ENCODE results near the gene RYR1.

Gene RYR1

GRCh38 chr19:38448225-38448624 lies 14.7 kb downstream of the RYR1 start:
- Histone ChIP-seq H3K9me3 (ENCODE audit: control insufficient read depth, low read length) (no peaks in the 10 kb centered on the region), H3K36me3 (ENCODE audit: control insufficient read depth, insufficient read depth, low read length) (no peaks in the 10 kb centered on the region), H3K4me3 (ENCODE audit: extremely low read depth, insufficient read depth, low read length, poor library complexity, severe bottlenecking) (no peak overlapping the region), H3K27ac (ENCODE audit: low read depth, low read length, severe bottlenecking) (no peak overlapping the region), H3K4me1 (ENCODE audit: control insufficient read depth, insufficient read depth, low read length, poor library complexity, severe bottlenecking) (no peaks in the 10 kb centered on the region)
- 92 to 98% methylated on average over 8 to 9 of the region's 9 CpGs for WGBS, 2 experiments (ENCODE audit: insufficient coverage in 2 of 2)

- 67% methylated on average over 2 of the region's 5 CpGs; no CpG with 5 or more reads in 1 of the 2 experiments for WGBS, 2 experiments (ENCODE audit: insufficient coverage in 2 of 2)
- Histone ChIP-seq H3K4me3 (ENCODE audit: extremely low read depth, insufficient read depth, low read length, poor library complexity, severe bottlenecking) (no peak overlapping the region), H3K4me1 (ENCODE audit: control insufficient read depth, insufficient read depth, low read length, poor library complexity, severe bottlenecking) (no peaks in the 10 kb centered on the region), H3K36me3 (ENCODE audit: control insufficient read depth, insufficient read depth, low read length) (no peaks in the 10 kb centered on the region), H3K27ac (ENCODE audit: low read depth, low read length, severe bottlenecking) (no peak overlapping the region), H3K9me3 (ENCODE audit: control insufficient read depth, low read length) (no peaks in the 10 kb centered on the region)
Measured at GRCh38 chr19:38449518-38449917, 16.0 kb downstream of the RYR1 start.

DNA sequence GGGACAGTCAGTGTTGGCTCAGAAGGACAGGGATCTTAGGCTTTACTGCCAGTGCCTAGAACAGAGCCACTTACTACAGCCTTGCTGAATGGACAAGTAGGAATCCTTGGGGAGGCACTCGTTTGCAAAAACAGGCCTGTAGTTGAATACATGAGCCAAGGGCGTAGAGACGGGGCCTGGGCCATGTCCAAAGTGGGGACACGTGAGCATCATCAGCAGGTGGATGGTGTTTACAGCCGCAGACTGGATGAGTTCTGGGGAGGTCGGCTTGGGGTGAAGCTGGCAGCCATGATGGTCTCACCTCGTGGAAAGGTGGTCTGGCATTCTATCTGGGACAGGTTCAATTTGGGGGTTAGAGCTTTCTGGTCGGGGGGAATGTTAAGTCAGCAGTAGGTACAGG lies 17.5 kb downstream of the RYR1 start:
- H3K27ac ChIP-seq (ENCODE audit: low read depth, low read length, severe bottlenecking), result no peak overlapping the region
- no peaks in the 10 kb centered on the region for H3K9me3 ChIP-seq (ENCODE audit: control insufficient read depth, low read length)
- H3K4me1 ChIP-seq (ENCODE audit: control insufficient read depth, insufficient read depth, low read length, poor library complexity, severe bottlenecking), result no peaks in the 10 kb centered on the region
- H3K36me3 ChIP-seq (ENCODE audit: control insufficient read depth, insufficient read depth, low read length), result no peaks in the 10 kb centered on the region
- H3K4me3 ChIP-seq (ENCODE audit: extremely low read depth, insufficient read depth, low read length, poor library complexity, severe bottlenecking), result no peak overlapping the region
- WGBS, 2 experiments (ENCODE audit: insufficient coverage in 2 of 2), result 87 to 94% methylated on average over 6 to 8 of the region's 8 CpGs

DNA sequence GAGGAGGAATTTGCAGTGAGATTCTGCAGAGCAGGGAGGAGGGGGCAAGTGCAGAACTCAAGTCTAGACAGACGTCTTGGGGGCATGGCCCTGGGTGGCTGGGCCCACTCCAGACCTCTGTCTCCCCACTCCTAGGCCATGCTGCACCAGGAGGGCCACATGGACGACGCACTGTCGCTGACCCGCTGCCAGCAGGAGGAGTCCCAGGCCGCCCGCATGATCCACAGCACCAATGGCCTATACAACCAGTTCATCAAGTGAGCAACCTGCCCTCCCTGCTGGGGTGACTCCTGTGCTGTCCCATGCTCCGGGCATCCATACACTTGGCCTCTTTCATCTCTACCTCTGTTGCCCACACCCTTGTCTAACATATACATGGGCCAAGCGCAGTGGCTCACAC lies 18.1 kb downstream of the RYR1 start:
- H3K27ac ChIP-seq (ENCODE audit: low read depth, low read length, severe bottlenecking), result no peak overlapping the region
- H3K4me3 ChIP-seq (ENCODE audit: extremely low read depth, insufficient read depth, low read length, poor library complexity, severe bottlenecking), result no peak overlapping the region
- 95 to 96% methylated on average over 7 to 8 of the region's 9 CpGs for WGBS, 2 experiments (ENCODE audit: insufficient coverage in 2 of 2)

GRCh38 chr19:38452430-38453366 lies 19.2 kb downstream of the RYR1 start:
- H3K4me1 ChIP-seq (ENCODE audit: control insufficient read depth, insufficient read depth, low read length, poor library complexity, severe bottlenecking), result no peaks in the 10 kb centered on the region
- 88 to 91% methylated on average over 39 to 45 of the region's 45 CpGs for WGBS, 2 experiments (ENCODE audit: insufficient coverage in 2 of 2)
- no peak overlapping the region for H3K4me3 ChIP-seq (ENCODE audit: extremely low read depth, insufficient read depth, low read length, poor library complexity, severe bottlenecking)
- H3K9me3 ChIP-seq (ENCODE audit: control insufficient read depth, low read length), result no peaks in the 10 kb centered on the region
- no peaks in the 10 kb centered on the region for H3K36me3 ChIP-seq (ENCODE audit: control insufficient read depth, insufficient read depth, low read length)
- H3K27ac ChIP-seq (ENCODE audit: low read depth, low read length, severe bottlenecking), result no peak overlapping the region

More for the DNA sequence above, 18.1 kb downstream of the RYR1 start:
- Histone ChIP-seq H3K4me1 (ENCODE audit: control insufficient read depth, insufficient read depth, low read length, poor library complexity, severe bottlenecking) (no peaks in the 10 kb centered on the region), H3K36me3 (ENCODE audit: control insufficient read depth, insufficient read depth, low read length) (no peaks in the 10 kb centered on the region), H3K9me3 (ENCODE audit: control insufficient read depth, low read length) (no peaks in the 10 kb centered on the region)

DNA sequence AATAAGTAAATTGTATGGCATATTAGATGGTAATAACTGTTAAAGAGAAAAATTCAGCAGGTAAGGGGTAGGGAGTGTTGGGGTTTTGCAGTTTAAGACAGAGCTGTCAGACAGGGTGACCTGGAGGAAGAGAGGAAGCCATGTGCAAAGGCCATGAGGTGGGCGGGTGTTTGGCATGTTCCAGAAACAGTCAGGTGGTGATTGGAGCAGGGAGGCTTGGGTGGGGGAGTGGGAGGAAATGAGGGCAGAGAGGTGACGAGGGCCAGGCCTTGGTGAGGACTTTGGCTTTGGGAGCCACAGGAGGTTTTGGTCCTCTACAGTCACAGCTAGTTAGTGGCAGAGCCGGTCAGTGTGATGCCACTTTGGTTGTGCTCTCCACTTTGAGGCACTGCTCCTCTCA lies 20.1 kb downstream of the RYR1 start:
- H3K9me3 ChIP-seq (ENCODE audit: control insufficient read depth, low read length), result no peaks in the 10 kb centered on the region
- no peaks in the 10 kb centered on the region for H3K36me3 ChIP-seq (ENCODE audit: control insufficient read depth, insufficient read depth, low read length)
- H3K27ac ChIP-seq (ENCODE audit: low read depth, low read length, severe bottlenecking), result no peak overlapping the region
- 95 to 98% methylated on average over 3 of the region's 3 CpGs for WGBS, 2 experiments (ENCODE audit: insufficient coverage in 2 of 2)
- H3K4me1 ChIP-seq (ENCODE audit: control insufficient read depth, insufficient read depth, low read length, poor library complexity, severe bottlenecking), result no peaks in the 10 kb centered on the region
- H3K4me3 ChIP-seq (ENCODE audit: extremely low read depth, insufficient read depth, low read length, poor library complexity, severe bottlenecking), result no peak overlapping the region

GRCh38 chr19:38455031-38455430 lies 21.5 kb downstream of the RYR1 start:
- Histone ChIP-seq H3K4me1 (ENCODE audit: control insufficient read depth, insufficient read depth, low read length, poor library complexity, severe bottlenecking) (no peaks in the 10 kb centered on the region), H3K27ac (ENCODE audit: low read depth, low read length, severe bottlenecking) (no peak overlapping the region), H3K4me3 (ENCODE audit: extremely low read depth, insufficient read depth, low read length, poor library complexity, severe bottlenecking) (no peak overlapping the region), H3K9me3 (ENCODE audit: control insufficient read depth, low read length) (no peaks in the 10 kb centered on the region), H3K36me3 (ENCODE audit: control insufficient read depth, insufficient read depth, low read length) (no peaks in the 10 kb centered on the region)
- 70 to 79% methylated on average over 2 to 3 of the region's 4 CpGs for whole genome bisulfite sequencing, 2 experiments (ENCODE audit: insufficient coverage in 2 of 2)

DNA sequence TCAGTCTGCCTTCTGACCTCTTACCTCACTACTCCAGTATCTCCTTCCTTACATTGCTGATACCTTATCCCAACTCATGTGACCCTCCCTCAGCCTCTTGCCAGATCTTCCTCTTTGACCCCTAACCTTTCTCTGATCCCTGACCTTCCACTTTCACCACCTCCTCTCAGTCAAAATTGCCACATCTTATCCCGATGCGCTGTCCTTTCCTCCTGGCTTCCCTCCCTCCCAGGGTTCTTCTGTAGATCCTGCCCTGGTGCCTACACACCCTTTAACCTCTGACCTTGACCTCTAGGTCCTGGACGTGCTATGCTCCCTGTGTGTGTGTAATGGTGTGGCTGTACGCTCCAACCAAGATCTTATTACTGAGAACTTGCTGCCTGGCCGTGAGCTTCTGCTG lies 23.7 kb downstream of the RYR1 start:
- 74 to 97% methylated on average over 3 of the region's 5 CpGs for WGBS, 2 experiments (ENCODE audit: insufficient coverage in 2 of 2)
- no peak overlapping the region for H3K4me3 ChIP-seq (ENCODE audit: extremely low read depth, insufficient read depth, low read length, poor library complexity, severe bottlenecking)
- no peak overlapping the region for H3K27ac ChIP-seq (ENCODE audit: low read depth, low read length, severe bottlenecking)
- H3K4me1 ChIP-seq (ENCODE audit: control insufficient read depth, insufficient read depth, low read length, poor library complexity, severe bottlenecking), result no peaks in the 10 kb centered on the region
- no peaks in the 10 kb centered on the region for H3K9me3 ChIP-seq (ENCODE audit: control insufficient read depth, low read length)
- no peaks in the 10 kb centered on the region for H3K36me3 ChIP-seq (ENCODE audit: control insufficient read depth, insufficient read depth, low read length)

- H3K27ac ChIP-seq (ENCODE audit: low read depth, low read length, severe bottlenecking), result no peak overlapping the region
- no peaks in the 10 kb centered on the region for H3K36me3 ChIP-seq (ENCODE audit: control insufficient read depth, insufficient read depth, low read length)
- H3K9me3 ChIP-seq (ENCODE audit: control insufficient read depth, low read length), result no peaks in the 10 kb centered on the region
- H3K4me1 ChIP-seq (ENCODE audit: control insufficient read depth, insufficient read depth, low read length, poor library complexity, severe bottlenecking), result no peaks in the 10 kb centered on the region
- H3K4me3 ChIP-seq (ENCODE audit: extremely low read depth, insufficient read depth, low read length, poor library complexity, severe bottlenecking), result no peak overlapping the region
- 80 to 89% methylated on average over 8 to 9 of the region's 15 CpGs for WGBS, 2 experiments (ENCODE audit: insufficient coverage in 2 of 2)
Measured at GRCh38 chr19:38457690-38458405, 24.4 kb downstream of the RYR1 start.

DNA sequence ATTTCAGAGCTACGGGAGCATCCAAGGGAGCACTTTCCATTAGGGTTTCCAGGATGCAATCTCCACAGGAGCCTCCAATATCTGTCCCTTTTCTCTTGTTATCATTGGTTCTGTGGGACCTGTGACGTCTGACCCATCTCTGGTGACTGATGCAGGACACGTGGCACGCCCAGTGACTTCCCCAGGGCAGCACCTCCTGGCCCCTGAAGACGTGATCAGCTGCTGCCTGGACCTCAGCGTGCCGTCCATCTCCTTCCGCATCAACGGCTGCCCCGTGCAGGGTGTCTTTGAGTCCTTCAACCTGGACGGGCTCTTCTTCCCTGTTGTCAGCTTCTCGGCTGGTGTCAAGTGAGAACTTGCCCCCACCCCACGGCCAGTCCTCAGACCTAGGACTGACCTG lies 25.5 kb downstream of the RYR1 start:
- Histone ChIP-seq H3K4me1 (ENCODE audit: control insufficient read depth, insufficient read depth, low read length, poor library complexity, severe bottlenecking) (no peaks in the 10 kb centered on the region), H3K9me3 (ENCODE audit: control insufficient read depth, low read length) (no peaks in the 10 kb centered on the region), H3K27ac (ENCODE audit: low read depth, low read length, severe bottlenecking) (no peak overlapping the region), H3K4me3 (ENCODE audit: extremely low read depth, insufficient read depth, low read length, poor library complexity, severe bottlenecking) (no peak overlapping the region), H3K36me3 (ENCODE audit: control insufficient read depth, insufficient read depth, low read length) (no peaks in the 10 kb centered on the region)
- 88 to 92% methylated on average over 13 of the region's 13 CpGs for WGBS, 2 experiments (ENCODE audit: insufficient coverage in 2 of 2)

- Histone ChIP-seq H3K4me1 (ENCODE audit: control insufficient read depth, insufficient read depth, low read length, poor library complexity, severe bottlenecking) (no peaks in the 10 kb centered on the region), H3K27ac (ENCODE audit: low read depth, low read length, severe bottlenecking) (no peak overlapping the region), H3K36me3 (ENCODE audit: control insufficient read depth, insufficient read depth, low read length) (no peaks in the 10 kb centered on the region), H3K4me3 (ENCODE audit: extremely low read depth, insufficient read depth, low read length, poor library complexity, severe bottlenecking) (no peak overlapping the region), H3K9me3 (ENCODE audit: control insufficient read depth, low read length) (no peaks in the 10 kb centered on the region)
- 96 to 97% methylated on average over 18 of the region's 18 CpGs for WGBS, 2 experiments (ENCODE audit: insufficient coverage in 2 of 2)
Measured at GRCh38 chr19:38463365-38463764, 29.9 kb downstream of the RYR1 start.

All from mesodermal cell (in vitro differentiated cells).